COR-L47 (cell line): ENCODE results near the gene PRG3.
"Not testable (repeated sequence)": the region's sequence is repeated elsewhere in the genome, so short reads cannot be mapped to it uniquely, and the experiment has no call there.

Experiments used
- DNase-seq: peaks from one replicate; lab custom pipeline; 2025; lab: John Stamatoyannopoulos, UW

Gene PRG3

DNA sequence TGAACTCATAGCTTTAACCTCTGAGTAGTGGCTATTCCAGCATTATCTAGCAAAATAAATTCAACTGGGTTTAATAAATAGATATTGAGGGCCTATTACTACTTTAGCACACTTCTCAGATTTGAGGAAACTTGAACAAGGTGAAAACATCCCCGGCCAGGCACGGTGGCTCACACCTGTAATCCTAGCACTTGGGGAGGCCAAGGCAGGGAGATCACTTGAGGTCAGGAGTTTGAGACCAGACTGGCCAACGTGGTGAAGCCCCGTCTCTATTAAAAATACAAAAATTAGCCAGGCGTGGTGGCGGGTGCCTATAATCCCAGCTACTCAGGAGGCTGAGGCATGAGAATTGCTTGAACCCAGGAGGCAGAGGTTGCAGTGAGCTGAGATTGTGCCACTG is 44.1 kb downstream of the PRG3 start:
- DNase-seq: not testable (repeated sequence)

DNA sequence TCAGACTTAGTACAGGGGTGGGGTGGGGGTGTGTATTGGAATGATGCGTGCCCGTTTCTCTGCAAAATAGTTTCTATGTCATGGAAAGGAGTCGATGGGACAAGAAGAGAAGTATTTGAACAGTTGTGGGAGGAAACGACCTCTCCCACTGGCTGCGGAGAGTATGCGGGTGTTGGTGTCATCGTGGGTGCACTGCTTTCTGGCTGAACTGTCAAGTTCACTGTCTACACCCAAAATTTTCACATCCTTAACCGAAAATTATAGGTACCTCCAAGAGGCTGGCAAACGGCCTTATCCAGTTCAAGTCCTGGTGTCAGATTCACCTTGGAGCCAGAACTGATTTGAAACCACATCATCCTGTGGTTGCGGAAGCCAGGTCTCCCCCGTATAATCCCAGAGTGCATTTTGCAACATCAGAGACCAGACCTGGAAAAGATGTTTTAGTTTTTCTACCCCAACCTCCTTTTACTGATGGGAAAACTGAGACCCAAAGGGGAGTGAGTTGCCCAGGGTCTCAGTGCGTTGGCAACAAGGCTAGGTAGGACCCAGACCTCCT is 44.8 kb downstream of the PRG3 start:
- DNase-seq: no peak

DNA sequence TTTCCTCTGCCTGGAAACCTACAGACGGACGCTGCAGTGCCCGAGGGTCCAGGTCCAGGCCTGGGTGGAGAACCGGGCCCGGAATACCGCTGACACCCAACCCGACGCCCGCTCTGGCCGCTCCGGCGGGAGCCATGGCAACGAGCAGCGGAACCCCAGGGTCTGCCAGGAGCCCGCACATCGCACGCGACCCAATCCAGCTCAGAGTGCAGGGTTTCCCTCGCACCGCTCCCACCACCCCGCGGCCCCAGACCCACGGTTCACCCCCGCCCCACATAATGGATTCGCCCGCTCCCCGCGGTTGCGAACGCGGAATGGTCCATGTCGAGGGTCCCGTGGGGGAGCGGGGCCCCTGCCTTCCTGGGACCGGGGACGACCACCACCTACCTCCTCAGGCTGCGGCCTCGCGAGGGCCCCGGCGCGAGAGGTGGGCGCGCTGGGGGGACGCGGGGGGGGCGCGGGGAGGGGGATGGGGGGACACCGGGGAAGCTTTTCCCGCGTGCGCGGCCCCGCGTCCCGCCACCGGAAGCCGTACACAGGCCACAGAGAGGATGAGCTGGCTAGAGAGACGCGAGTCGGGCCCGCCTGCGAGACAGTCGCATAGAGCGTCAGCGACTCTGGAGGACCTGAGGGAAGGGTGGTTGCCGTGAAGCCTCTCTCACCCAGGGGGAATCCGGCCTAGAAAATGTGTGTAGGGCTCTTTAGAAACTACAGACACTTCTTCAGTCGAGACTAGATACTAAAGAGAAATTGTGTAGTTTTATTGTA is 45.4 kb downstream of the PRG3 start, which contains the start of gene SSRP1:
Gene SSRP1 (minus strand): TSS at position 550 of the 768 bp plus-strand sequence. CDS start 771 bp downstream, outside the sequence.
- DNase-seq: peak; percentile 90

DNA sequence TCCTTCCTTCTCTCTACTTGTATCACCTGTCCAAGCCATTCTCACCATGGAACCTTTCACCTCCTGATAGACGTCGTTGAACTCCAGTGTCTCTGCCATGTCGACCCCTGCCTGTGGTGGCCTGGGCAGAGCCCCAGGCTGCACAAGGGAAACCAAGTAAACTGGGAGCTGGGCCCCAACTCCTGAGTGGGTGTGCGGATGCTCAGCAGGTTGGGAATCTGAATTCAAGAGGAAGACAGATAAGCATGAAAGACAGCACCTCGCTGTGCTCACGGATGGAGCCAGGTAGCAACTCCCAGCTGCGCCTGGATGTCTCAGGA is 46.0 kb downstream of the PRG3 start:
- no peak for DNase-seq

DNA sequence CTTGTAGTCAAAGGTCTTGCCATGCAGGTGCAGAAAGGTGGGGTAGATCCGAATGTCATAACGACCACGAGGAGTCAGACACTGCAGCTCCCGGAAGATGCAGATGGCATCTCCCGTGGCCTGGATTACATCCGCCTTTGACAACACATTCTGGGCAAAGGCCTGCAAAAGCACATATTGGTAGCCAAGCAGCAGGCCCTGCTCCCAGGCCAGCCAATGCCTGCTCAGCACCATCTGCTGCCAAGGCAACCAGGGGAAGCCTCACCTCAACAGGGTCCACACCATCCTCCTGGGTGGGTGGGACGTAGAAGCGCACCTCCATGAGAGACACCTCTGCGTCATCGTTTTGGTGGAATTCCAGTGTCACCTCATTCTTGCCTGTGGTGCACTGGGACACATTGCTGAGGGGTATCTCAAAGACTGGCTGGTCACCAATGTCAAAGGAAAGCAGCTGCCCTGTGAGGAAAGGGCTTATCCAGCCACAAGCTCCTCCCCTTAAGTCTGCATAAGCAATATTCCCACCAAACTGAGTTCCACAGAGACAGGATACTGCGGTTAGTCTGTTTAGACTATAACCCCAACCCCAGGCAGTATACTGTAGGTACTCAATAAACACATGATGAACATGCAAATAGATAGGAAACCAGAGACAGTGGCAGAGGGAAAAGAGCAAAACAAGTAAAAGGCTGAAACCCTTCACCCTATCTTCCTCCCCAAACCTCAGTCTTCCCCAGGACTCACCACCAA is 48.1 kb downstream of the PRG3 start:
- no peak for DNase-seq

DNA sequence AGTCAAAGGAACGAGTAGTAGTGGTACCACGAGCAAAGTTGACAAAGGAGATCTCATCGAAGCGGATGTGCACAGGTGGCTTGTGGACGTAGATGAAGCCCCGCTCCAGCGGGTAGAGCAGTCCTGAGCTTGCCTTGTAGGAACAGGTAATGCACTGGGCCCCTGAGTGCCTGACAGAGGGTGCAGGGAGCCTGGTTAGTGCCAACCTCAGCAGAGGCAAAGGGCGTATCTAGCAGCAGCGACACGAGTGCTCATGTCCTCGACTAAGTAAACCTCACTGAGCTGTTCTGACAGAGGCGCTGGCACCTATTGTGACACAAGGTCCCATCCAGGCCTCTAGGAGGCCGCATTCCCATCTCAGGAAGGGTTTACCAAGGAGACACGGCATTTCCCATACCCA is 49.2 kb downstream of the PRG3 start:
- DNase-seq: no peak

DNA sequence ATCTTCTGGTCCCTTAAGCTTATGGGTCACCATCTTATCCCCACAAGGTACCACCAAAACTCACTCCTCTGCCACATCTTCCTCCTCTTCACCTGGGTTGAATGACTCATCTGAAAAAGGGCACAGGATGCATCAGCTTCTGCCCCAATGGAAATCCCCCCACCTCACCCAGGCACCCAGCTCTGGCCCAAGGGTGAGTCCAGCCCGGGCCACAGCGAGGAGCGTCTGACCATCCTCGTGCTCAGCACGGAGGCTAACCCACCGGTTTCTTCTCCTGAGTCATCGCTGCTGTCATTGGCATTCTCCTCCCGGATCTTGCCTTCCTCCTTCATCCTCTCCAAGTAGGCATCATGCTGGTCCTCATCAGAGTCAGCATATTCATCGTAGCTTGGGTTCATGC is 50.9 kb downstream of the PRG3 start:
- DNase-seq: no peak

DNA sequence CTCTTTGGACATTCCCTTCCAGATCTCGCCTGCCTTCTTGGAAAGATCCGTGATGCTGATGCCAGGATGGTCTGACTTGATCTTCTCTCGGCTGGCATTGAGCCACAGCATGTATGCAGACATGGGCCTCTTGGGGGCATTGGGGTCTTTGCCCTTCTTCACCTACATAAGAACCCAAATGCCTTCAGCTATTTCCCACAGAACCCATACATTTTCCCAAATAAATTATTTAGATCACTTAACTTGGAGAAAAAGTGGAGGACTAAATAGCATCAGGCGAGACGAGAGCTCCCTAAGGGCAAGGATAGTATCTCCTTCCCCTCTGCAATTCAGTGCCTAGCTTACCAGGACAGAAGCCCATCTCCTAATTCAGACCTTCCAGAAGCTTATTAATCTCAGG is 53.2 kb downstream of the PRG3 start:
- no peak for DNase-seq
